GM12878 (cell line): ENCODE measurements around the gene TMEM131L. TPM values are rescaled to one million over a fixed set of nuclear protein-coding genes. Genes with fewer than 3 reads are reported as not detected.

Experiments used
- ATAC-seq: fragments of 200-7000 bp; cut with Tn5 transposase; 3 replicates; pipeline ENCODE4 v1.9.1; 2020; ENCODE audit warnings: mild to moderate bottlenecking, moderate library complexity
- BruUV-seq: library from RNA; stranded (reverse); fragments of 400-500 nt; replicated peaks from 2 replicates; lab custom pipeline; 2021; lab: Mats Ljungman, UMichigan
- CTCF ChIA-PET: fragments of 300-600 bp; sonication (Branson Sonifier 250); formaldehyde crosslinking; extraction: SDS; loops from one replicate; lab custom pipeline; 2021; ENCODE audit warnings: inconsistent platforms; lab: Yijun Ruan, JAX
- POLR2A ChIA-PET: fragments of 350-600 bp; formaldehyde crosslinking; extraction: SDS; loops from one replicate; lab custom pipeline; 2021; ENCODE audit warnings: inconsistent platforms; lab: Charles Lee
- RAD21 ChIA-PET: fragments of 300-600 bp; sonication (Branson Sonifier 250); formaldehyde crosslinking; loops from one replicate; lab custom pipeline; 2023; ENCODE audit warnings: antibody characterized with exemption; ENCODE audit not compliant: unreplicated experiment; lab: Charles Lee
- SMC1A ChIA-PET: fragments of 300-600 bp; sonication (Branson Sonifier 250); formaldehyde crosslinking; loops from one replicate; lab custom pipeline; 2023; ENCODE audit not compliant: unreplicated experiment, uncharacterized antibody; lab: Charles Lee
- DNase-seq: peaks from one replicate; pipeline ENCODE4 v3.0.0-alpha.2; 2011; ENCODE audit warnings: low read depth, low spot score
- FAIRE-seq: peaks from 3 replicates; lab custom pipeline; 2011; peaks lifted over from hg19 to GRCh38; lab: Jason Lieb, UNC
- H2AFZ ChIP-seq: 2 replicates; pipeline ENCODE4 v1.6.0; 2011; ENCODE audit warnings: low read depth, low read length, control low read depth; ENCODE audit not compliant: control insufficient read depth
- H3K27ac ChIP-seq: 2 replicates; pipeline ENCODE4 v1.5.1; 2011; ENCODE audit warnings: control low read depth; ENCODE audit not compliant: control insufficient read depth, insufficient read depth
- H3K27me3 ChIP-seq, 2 experiments: replicated peaks in 1 of 2; 2 replicates each; pipeline versions ENCODE4 v1.6.0 to v1.6.1; 2011; ENCODE audit warnings: low read length in 1 of 2; ENCODE audit not compliant: control insufficient read depth in 2 of 2, insufficient read depth in 2 of 2
- H3K36me3 ChIP-seq, 2 experiments: 2 replicates each; pipeline ENCODE4 v1.5.1; 2011; ENCODE audit warnings: low read length in 1 of 2; ENCODE audit not compliant: control insufficient read depth in 2 of 2, insufficient read depth in 2 of 2
- H3K4me1 ChIP-seq: 2 replicates; pipeline ENCODE4 v1.6.1; 2011; ENCODE audit warnings: mild to moderate bottlenecking, low read length, moderate library complexity, mixed read lengths; ENCODE audit not compliant: control insufficient read depth, insufficient read depth
- H3K4me2 ChIP-seq: 2 replicates; pipeline ENCODE4 v1.6.0; 2011; ENCODE audit warnings: control low read depth; ENCODE audit not compliant: control insufficient read depth, insufficient read depth
- H3K4me3 ChIP-seq: fragments of 200-600 bp; sonication (generic); 2 replicates; pipeline ENCODE4 v1.5.1; 2016
- H3K79me2 ChIP-seq: 2 replicates; pipeline ENCODE4 v1.6.0; 2011; ENCODE audit warnings: low read length; ENCODE audit not compliant: control insufficient read depth, insufficient read depth
- H3K9ac ChIP-seq: 2 replicates; pipeline ENCODE4 v1.8.0; 2011; ENCODE audit warnings: low read length, control low read depth, mixed read lengths; ENCODE audit not compliant: control insufficient read depth, insufficient read depth
- H3K9me3 ChIP-seq: replicated peaks from 3 replicates; pipeline ENCODE4 v1.5.1; 2011; ENCODE audit warnings: mild to moderate bottlenecking, low read length; ENCODE audit not compliant: control insufficient read depth, insufficient read depth
- H4K20me1 ChIP-seq: 2 replicates; pipeline ENCODE4 v1.6.0; 2011; ENCODE audit not compliant: control insufficient read depth, insufficient read depth
- CTCF ChIP-seq, 3 experiments: IDR thresholded peaks in 2 of 3; conservative IDR thresholded peaks in 1 of 3; 2 replicates each; pipeline ENCODE4 v1.5.1; 2011; ENCODE audit warnings: low read depth in 3 of 3, low read length in 3 of 3, mild to moderate bottlenecking in 3 of 3, control low read depth in 2 of 3, moderate library complexity in 2 of 3, inconsistent platforms in 1 of 3, mixed read lengths in 1 of 3; ENCODE audit not compliant: control insufficient read depth in 2 of 3, insufficient read depth in 1 of 3; ENCODE audit errors: extremely low read depth in 1 of 3
- DPF2 ChIP-seq: fragments of 450-650 bp; IDR thresholded peaks from 2 replicates; pipeline ENCODE4 v1.6.1; 2017; ENCODE audit warnings: mild to moderate bottlenecking
- EP300 ChIP-seq, 2 experiments: fragments of 150-350 bp in 1 of 2; IDR thresholded peaks; 2 replicates each; pipeline ENCODE4 v1.6.1; 2011 to 2012; ENCODE audit warnings: low read depth in 2 of 2, low read length in 2 of 2, borderline replicate concordance in 1 of 2, improper control_type of control experiment in 1 of 2, inconsistent platforms in 1 of 2; ENCODE audit not compliant: control insufficient read depth in 1 of 2
- HDAC2 ChIP-seq: fragments of 200-600 bp; sonication (generic); IDR thresholded peaks from 2 replicates; pipeline ENCODE4 v1.6.1; 2017
- JUND ChIP-seq: IDR thresholded peaks from 2 replicates; pipeline ENCODE4 v1.6.1; 2012; ENCODE audit warnings: low read depth, mild to moderate bottlenecking, low read length, improper control_type of control experiment, moderate library complexity
- MAX ChIP-seq: IDR thresholded peaks from 2 replicates; pipeline ENCODE4 v1.6.1; 2012; ENCODE audit warnings: low read depth, low read length, improper control_type of control experiment
- POU2F2 ChIP-seq: IDR thresholded peaks from 3 replicates; pipeline ENCODE4 v1.6.1; 2011; ENCODE audit warnings: low read depth, mild to moderate bottlenecking, low read length, borderline replicate concordance
- RAD21 ChIP-seq: IDR thresholded peaks from 2 replicates; pipeline ENCODE4 v1.6.1; 2011; ENCODE audit warnings: mild to moderate bottlenecking, low read depth, low read length, moderate library complexity; ENCODE audit not compliant: insufficient read depth
- SUPT20H ChIP-seq: IDR thresholded peaks from 2 replicates; pipeline ENCODE4 v1.6.1; 2011; ENCODE audit warnings: low read depth, mild to moderate bottlenecking, low read length, moderate library complexity, borderline replicate concordance; ENCODE audit not compliant: control insufficient read depth
- WGBS: methylation state at CpG from one replicate; pipeline ENCODE4 v1.1.6; 2016; ENCODE audit warnings: low lambda C conversion rate; ENCODE audit not compliant: insufficient replicate concordance, insufficient coverage; ENCODE audit errors: missing lambda C conversion rate; 5-methylcytosine and 5-hydroxymethylcytosine counted together
- in situ Hi-C: fragments of 300-500 bp; cut with MboI; formaldehyde crosslinking; loops from 9 replicates; pipeline ENCODE4 v1.14.3; 2018; ENCODE audit warnings: mixed read lengths
- intact Hi-C: fragments of 100-400 bp; cut with micrococcal nuclease; formaldehyde crosslinking; loops from one replicate; pipeline ENCODE4 v1.14.2; 2022; ENCODE audit not compliant: unreplicated experiment
- polyA plus RNA-seq, 11 experiments: library from polyadenylated mRNA; depleted of rRNA in 4 of 11; unstranded in 6 of 11; stranded (reverse) in 5 of 11; fragments of >200 nt; fragmentation: Nextera tagmentation in 4 of 11; fragmentation: Illumina TruSeq in 1 of 11; extraction: Ambion mirVana in 4 of 11; extraction: Trizol in 1 of 11; gene quantifications; 1 replicate in 1 of 11; 2 replicates in 10 of 11; pipeline versions ENCODE4 v1.2.1 to v1.2.3, GENCODE V29; 2011 to 2016; ENCODE audit warnings: inconsistent platforms in 2 of 11, missing spikeins in 2 of 11, low read depth in 1 of 11
- total RNA-seq, 4 experiments: library from RNA; depleted of rRNA in 3 of 4; stranded (reverse); fragments of >200 nt in 3 of 4; fragmentation: Illumina TruSeq in 1 of 4; extraction: Trizol in 1 of 4; gene quantifications; 2 replicates each; pipeline versions ENCODE4 v1.2.1 to v1.2.3, GENCODE V29; 2013 to 2021
- TF ChIP-seq, protein P1 (sequence below): fragments of 450-650 bp; formaldehyde crosslinking; IDR thresholded peaks from 2 replicates; pipeline ENCODE4 v1.5.0; 2022; ENCODE audit warnings: mild to moderate bottlenecking, missing genetic modification characterization
- TF ChIP-seq, protein P2 (sequence below): fragments of 150-350 bp; IDR thresholded peaks from 2 replicates; pipeline ENCODE4 v1.6.1; 2016; ENCODE audit warnings: low read depth, low read length

Gene TMEM131L
- total and polyA plus RNA-seq, 10 of the 15 experiments (the other 5 are each of a cell fraction or from before 2014, with no cell fraction given): 8.5 to 101 (median 74.4) TPM

GRCh38 chr4:153576443-153576774, 110.2 kb downstream of the TMEM131L start:
- ChIA-PET POLR2A (no interaction called here), RAD21 (interaction anchor here (0.6 to 0.9 kb wide), 3 partner anchors 101 to 143 kb away, joined by 3 to 4 read pairs (median 3); no protein-coding TSS in a partner anchor), CTCF (interaction anchor here (0.9 kb wide), 1 partner anchor 152 kb away, joined by 3 read pairs; no protein-coding TSS in a partner anchor), SMC1A (interaction anchor here (0.6 to 1.2 kb wide), 2 partner anchors 52 to 144 kb away, joined by 3 to 4 read pairs; no protein-coding TSS in a partner anchor)
- no peak overlapping the region for H3K27ac ChIP-seq
- FAIRE-seq (no peak), ATAC-seq (no peak), DNase-seq (no peak)
- no peaks in the 10 kb centered on the region for H3K27me3 ChIP-seq
- peaks cover 6 to 25% of the 10 kb centered on the region in 2 experiments for H3K36me3 ChIP-seq
- no peak overlapping the region for H3K9ac ChIP-seq
- intact Hi-C loops (loop anchor here (1.0 kb wide), 2 partner anchors 143 to 232 kb away; partner anchors contain the start of gene MND1), in situ Hi-C loops (no loop called here)
- no peak overlapping the region for H2AFZ ChIP-seq
- TF ChIP-seq, protein P1, sequence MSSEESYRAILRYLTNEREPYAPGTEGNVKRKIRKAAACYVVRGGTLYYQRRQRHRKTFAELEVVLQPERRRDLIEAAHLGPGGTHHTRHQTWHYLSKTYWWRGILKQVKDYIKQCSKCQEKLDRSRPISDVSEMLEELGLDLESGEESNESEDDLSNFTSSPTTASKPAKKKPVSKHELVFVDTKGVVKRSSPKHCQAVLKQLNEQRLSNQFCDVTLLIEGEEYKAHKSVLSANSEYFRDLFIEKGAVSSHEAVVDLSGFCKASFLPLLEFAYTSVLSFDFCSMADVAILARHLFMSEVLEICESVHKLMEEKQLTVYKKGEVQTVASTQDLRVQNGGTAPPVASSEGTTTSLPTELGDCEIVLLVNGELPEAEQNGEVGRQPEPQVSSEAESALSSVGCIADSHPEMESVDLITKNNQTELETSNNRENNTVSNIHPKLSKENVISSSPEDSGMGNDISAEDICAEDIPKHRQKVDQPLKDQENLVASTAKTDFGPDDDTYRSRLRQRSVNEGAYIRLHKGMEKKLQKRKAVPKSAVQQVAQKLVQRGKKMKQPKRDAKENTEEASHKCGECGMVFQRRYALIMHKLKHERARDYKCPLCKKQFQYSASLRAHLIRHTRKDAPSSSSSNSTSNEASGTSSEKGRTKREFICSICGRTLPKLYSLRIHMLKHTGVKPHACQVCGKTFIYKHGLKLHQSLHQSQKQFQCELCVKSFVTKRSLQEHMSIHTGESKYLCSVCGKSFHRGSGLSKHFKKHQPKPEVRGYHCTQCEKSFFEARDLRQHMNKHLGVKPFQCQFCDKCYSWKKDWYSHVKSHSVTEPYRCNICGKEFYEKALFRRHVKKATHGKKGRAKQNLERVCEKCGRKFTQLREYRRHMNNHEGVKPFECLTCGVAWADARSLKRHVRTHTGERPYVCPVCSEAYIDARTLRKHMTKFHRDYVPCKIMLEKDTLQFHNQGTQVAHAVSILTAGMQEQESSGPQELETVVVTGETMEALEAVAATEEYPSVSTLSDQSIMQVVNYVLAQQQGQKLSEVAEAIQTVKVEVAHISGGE (CRISPR knock-in tag): no peak
- TF ChIP-seq MAX (no peak), EP300 (IDR thresholded peaks at IDR 0.05; ENCODE audit: borderline replicate concordance in 1 of 2, control insufficient read depth in 1 of 2, low read depth in 2 of 2, low read length in 2 of 2) (no peak), HDAC2 (no peak), SUPT20H (no peak), DPF2 (no peak), JUND (no peak), POU2F2 (no peak), RAD21 (no peak), CTCF (IDR thresholded peaks at IDR 0.05 in 2 of 3, conservative IDR thresholded peaks at IDR 0.05 in 1 of 3; ENCODE audit: control insufficient read depth in 2 of 3, extremely low read depth in 1 of 3, insufficient read depth in 1 of 3, low read depth in 3 of 3, low read length in 3 of 3) (no peak)
- TF ChIP-seq, protein P2, sequence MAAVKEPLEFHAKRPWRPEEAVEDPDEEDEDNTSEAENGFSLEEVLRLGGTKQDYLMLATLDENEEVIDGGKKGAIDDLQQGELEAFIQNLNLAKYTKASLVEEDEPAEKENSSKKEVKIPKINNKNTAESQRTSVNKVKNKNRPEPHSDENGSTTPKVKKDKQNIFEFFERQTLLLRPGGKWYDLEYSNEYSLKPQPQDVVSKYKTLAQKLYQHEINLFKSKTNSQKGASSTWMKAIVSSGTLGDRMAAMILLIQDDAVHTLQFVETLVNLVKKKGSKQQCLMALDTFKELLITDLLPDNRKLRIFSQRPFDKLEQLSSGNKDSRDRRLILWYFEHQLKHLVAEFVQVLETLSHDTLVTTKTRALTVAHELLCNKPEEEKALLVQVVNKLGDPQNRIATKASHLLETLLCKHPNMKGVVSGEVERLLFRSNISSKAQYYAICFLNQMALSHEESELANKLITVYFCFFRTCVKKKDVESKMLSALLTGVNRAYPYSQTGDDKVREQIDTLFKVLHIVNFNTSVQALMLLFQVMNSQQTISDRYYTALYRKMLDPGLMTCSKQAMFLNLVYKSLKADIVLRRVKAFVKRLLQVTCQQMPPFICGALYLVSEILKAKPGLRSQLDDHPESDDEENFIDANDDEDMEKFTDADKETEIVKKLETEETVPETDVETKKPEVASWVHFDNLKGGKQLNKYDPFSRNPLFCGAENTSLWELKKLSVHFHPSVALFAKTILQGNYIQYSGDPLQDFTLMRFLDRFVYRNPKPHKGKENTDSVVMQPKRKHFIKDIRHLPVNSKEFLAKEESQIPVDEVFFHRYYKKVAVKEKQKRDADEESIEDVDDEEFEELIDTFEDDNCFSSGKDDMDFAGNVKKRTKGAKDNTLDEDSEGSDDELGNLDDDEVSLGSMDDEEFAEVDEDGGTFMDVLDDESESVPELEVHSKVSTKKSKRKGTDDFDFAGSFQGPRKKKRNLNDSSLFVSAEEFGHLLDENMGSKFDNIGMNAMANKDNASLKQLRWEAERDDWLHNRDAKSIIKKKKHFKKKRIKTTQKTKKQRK: no peak
- H3K4me1 ChIP-seq: peaks cover 34% of the 10 kb centered on the region
- peaks cover 13% of the 10 kb centered on the region; the same call in 1 of the 2 replicates for H4K20me1 ChIP-seq
- H3K79me2 ChIP-seq: peaks cover 69% of the 10 kb centered on the region
- 48% methylated on average over 2 of the region's 2 CpGs for WGBS
- no peak overlapping the region for H3K4me2 ChIP-seq
- no peak overlapping the region for H3K4me3 ChIP-seq
- BruUV-seq: no TSS peak
- H3K9me3 ChIP-seq: no peaks in the 10 kb centered on the region; the same call in 1 of the 3 replicates
